T-helper 17 cell (primary cell): ENCODE measurements around the gene NPAS3. TPM values are rescaled to one million over a fixed set of nuclear protein-coding genes. Genes with fewer than 3 reads are reported as not detected.

Source experiments
- ATAC-seq: fragments of 150-1000 bp; cut with Tn5 transposase; 2 replicates; pipeline ENCODE4 v1.10.0; 2021; ENCODE audit warnings: mild to moderate bottlenecking, moderate library complexity
- DNase-seq, 3 donors: peaks; one replicate each; pipeline versions ENCODE4 v3.0.0 to v3.0.0-alpha.2; 2020 to 2021
- H3K9me3 ChIP-seq: one replicate; pipeline ENCODE4 v1.7.0; 2013; ENCODE audit warnings: low read length, mild to moderate bottlenecking; ENCODE audit not compliant: control insufficient read depth, poor library complexity, severe bottlenecking
- H3K27ac Mint-ChIP-seq: one replicate; pipeline ENCODE4 v1.8.0; 2022; ENCODE audit warnings: mild to moderate bottlenecking, moderate library complexity, mixed read lengths
- H3K27me3 Mint-ChIP-seq: one replicate; pipeline ENCODE4 v1.8.0; 2022; ENCODE audit warnings: mixed read lengths
- H3K36me3 Mint-ChIP-seq: one replicate; pipeline ENCODE4 v1.8.0; 2022; ENCODE audit warnings: low read depth, mixed read lengths
- H3K4me1 Mint-ChIP-seq: one replicate; pipeline ENCODE4 v1.8.0; 2022; ENCODE audit warnings: mild to moderate bottlenecking, mixed read lengths
- H3K4me3 Mint-ChIP-seq: one replicate; pipeline ENCODE4 v1.8.0; 2022; ENCODE audit warnings: mild to moderate bottlenecking, moderate library complexity, mixed read lengths
- total RNA-seq, 4 donors: library from RNA in 2 of 4; stranded (reverse) in 2 of 4; gene quantifications; one replicate each; pipeline ENCODE4 v1.2.3 and lab custom pipeline; 2022 to 2026

NPAS3 gene
- total RNA-seq, 2 donors from 2014 or later = not detected

- DNase-seq (no peak), ATAC-seq (no peak)
- no peak overlapping the region for H3K4me3 Mint-ChIP-seq
- H3K36me3 Mint-ChIP-seq = no peaks in the 10 kb centered on the region
- H3K4me1 Mint-ChIP-seq = no peaks in the 10 kb centered on the region
- no peak overlapping the region for H3K27ac Mint-ChIP-seq
- no peaks in the 10 kb centered on the region for H3K9me3 ChIP-seq
- peaks cover 23% of the 10 kb centered on the region for H3K27me3 Mint-ChIP-seq
Measured at GRCh38 chr14:33569821-33570687, 631.4 kb downstream of the NPAS3 start.

- H3K4me1 Mint-ChIP-seq = no peaks in the 10 kb centered on the region
- no peaks in the 10 kb centered on the region for H3K36me3 Mint-ChIP-seq
- ATAC-seq (no peak), DNase-seq (no peak)
- peaks cover 23% of the 10 kb centered on the region for H3K27me3 Mint-ChIP-seq
- no peak overlapping the region for H3K27ac Mint-ChIP-seq
- no peak overlapping the region for H3K4me3 Mint-ChIP-seq
- no peaks in the 10 kb centered on the region for H3K9me3 ChIP-seq
Measured at GRCh38 chr14:33570694-33571310, 632.1 kb downstream of the NPAS3 start.

GRCh38 chr14:33573301-33573880 is 634.7 kb downstream of the NPAS3 start:
- Mint-ChIP-seq H3K4me3 (no peak overlapping the region), H3K36me3 (no peaks in the 10 kb centered on the region)

GRCh38 chr14:33576014-33576413 is 637.3 kb downstream of the NPAS3 start:
- Mint-ChIP-seq H3K27me3 (peaks cover 6% of the 10 kb centered on the region), H3K27ac (no peak overlapping the region), H3K4me1 (no peaks in the 10 kb centered on the region), H3K36me3 (no peaks in the 10 kb centered on the region), H3K4me3 (no peak overlapping the region)
- DNase-seq (no peak), ATAC-seq (no peak)
- no peaks in the 10 kb centered on the region for H3K9me3 ChIP-seq

More at GRCh38 chr14:33573301-33573880, 634.7 kb downstream of the NPAS3 start:
- ATAC-seq (no peak), DNase-seq (no peak)
- no peak overlapping the region for H3K27ac Mint-ChIP-seq
- H3K4me1 Mint-ChIP-seq = no peaks in the 10 kb centered on the region
- H3K27me3 Mint-ChIP-seq = peaks cover 23% of the 10 kb centered on the region
- no peaks in the 10 kb centered on the region for H3K9me3 ChIP-seq

GRCh38 chr14:33578461-33579216 is 640.0 kb downstream of the NPAS3 start:
- H3K4me1 Mint-ChIP-seq = no peaks in the 10 kb centered on the region
- H3K36me3 Mint-ChIP-seq = no peaks in the 10 kb centered on the region
- H3K27me3 Mint-ChIP-seq = peaks cover 8% of the 10 kb centered on the region
- no peak overlapping the region for H3K27ac Mint-ChIP-seq
- H3K4me3 Mint-ChIP-seq = no peak overlapping the region
- no peaks in the 10 kb centered on the region for H3K9me3 ChIP-seq
- DNase-seq (no peak), ATAC-seq (no peak)

- H3K36me3 Mint-ChIP-seq = no peaks in the 10 kb centered on the region
- no peaks in the 10 kb centered on the region for H3K4me1 Mint-ChIP-seq
- DNase-seq = no peak
- H3K9me3 ChIP-seq = no peaks in the 10 kb centered on the region
- no peak overlapping the region for H3K4me3 Mint-ChIP-seq
- H3K27ac Mint-ChIP-seq = no peak overlapping the region
- peaks cover 15% of the 10 kb centered on the region for H3K27me3 Mint-ChIP-seq
- ATAC-seq = no peak
Measured at GRCh38 chr14:33580231-33580749, 641.6 kb downstream of the NPAS3 start.

- Mint-ChIP-seq H3K27ac (no peak overlapping the region), H3K36me3 (no peaks in the 10 kb centered on the region), H3K27me3 (peaks cover 15% of the 10 kb centered on the region), H3K4me3 (no peak overlapping the region), H3K4me1 (no peaks in the 10 kb centered on the region)
- H3K9me3 ChIP-seq = no peaks in the 10 kb centered on the region
- no peak for ATAC-seq
- DNase-seq = no peak
Measured at GRCh38 chr14:33580841-33581240, 642.2 kb downstream of the NPAS3 start.

- no peaks in the 10 kb centered on the region for H3K9me3 ChIP-seq
- DNase-seq (no peak), ATAC-seq (no peak)
- Mint-ChIP-seq H3K27me3 (peaks cover 30% of the 10 kb centered on the region), H3K36me3 (no peaks in the 10 kb centered on the region), H3K27ac (no peak overlapping the region), H3K4me1 (no peaks in the 10 kb centered on the region), H3K4me3 (no peak overlapping the region)
Measured at GRCh38 chr14:33584697-33585096, 646.0 kb downstream of the NPAS3 start.

GRCh38 chr14:33586806-33587205 is 648.1 kb downstream of the NPAS3 start:
- Mint-ChIP-seq H3K4me3 (no peak overlapping the region), H3K4me1 (no peaks in the 10 kb centered on the region), H3K27me3 (peaks cover 30% of the 10 kb centered on the region), H3K36me3 (no peaks in the 10 kb centered on the region), H3K27ac (no peak overlapping the region)
- no peak for ATAC-seq
- H3K9me3 ChIP-seq = no peaks in the 10 kb centered on the region
- no peak for DNase-seq

- Mint-ChIP-seq H3K27ac (no peak overlapping the region), H3K27me3 (peaks cover 36% of the 10 kb centered on the region), H3K4me3 (no peak overlapping the region), H3K36me3 (no peaks in the 10 kb centered on the region), H3K4me1 (no peaks in the 10 kb centered on the region)
- no peak for DNase-seq
- no peak for ATAC-seq
- no peaks in the 10 kb centered on the region for H3K9me3 ChIP-seq
Measured at GRCh38 chr14:33587791-33588190, 649.1 kb downstream of the NPAS3 start.

- Mint-ChIP-seq H3K27ac (no peak overlapping the region), H3K4me3 (no peak overlapping the region), H3K36me3 (no peaks in the 10 kb centered on the region), H3K4me1 (no peaks in the 10 kb centered on the region), H3K27me3 (peaks cover 29% of the 10 kb centered on the region)
- H3K9me3 ChIP-seq = no peaks in the 10 kb centered on the region
- ATAC-seq = no peak
- no peak for DNase-seq
Measured at GRCh38 chr14:33588771-33589170, 650.1 kb downstream of the NPAS3 start.

GRCh38 chr14:33589334-33589733 is 650.7 kb downstream of the NPAS3 start:
- H3K27ac Mint-ChIP-seq = no peak overlapping the region
- DNase-seq (no peak), ATAC-seq (no peak)

More at GRCh38 chr14:33589334-33589733, 650.7 kb downstream of the NPAS3 start:
- Mint-ChIP-seq H3K4me1 (no peaks in the 10 kb centered on the region), H3K36me3 (no peaks in the 10 kb centered on the region), H3K27me3 (peaks cover 29% of the 10 kb centered on the region), H3K4me3 (no peak overlapping the region)
- no peaks in the 10 kb centered on the region for H3K9me3 ChIP-seq
